ENCODE results near the gene GNPNAT1.
"Not testable (repeated sequence)": the region's sequence is repeated elsewhere in the genome, so short reads cannot be mapped to it uniquely, and the experiment has no call there.

GNPNAT1 gene

DNA sequence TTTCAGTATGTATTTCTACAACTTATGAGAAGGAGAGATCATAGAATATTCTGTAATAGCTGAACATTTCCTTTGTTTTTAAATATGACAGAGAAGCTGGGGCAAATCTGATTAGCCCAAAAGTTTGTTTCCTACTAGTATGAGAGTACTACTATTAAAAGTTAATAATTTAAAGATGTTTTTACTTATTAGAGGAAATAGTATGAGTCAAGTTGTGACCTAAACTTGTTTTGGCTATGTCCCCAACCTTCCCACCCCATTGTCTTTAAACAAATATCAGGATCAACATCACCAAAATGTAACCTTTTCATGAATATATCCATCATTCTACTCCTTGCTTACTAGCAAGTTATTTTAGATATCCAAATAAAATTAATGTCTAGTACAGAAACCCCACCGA is 10.5 kb downstream of the GNPNAT1 start:
- DNase-seq (ENCODE audit: low read depth in 1 of 2, low spot score in 1 of 2), result no peak
- in situ Hi-C loops (cut with HindIII; ENCODE audit: low pct_unique_long_range_greater_than_20kb, low sequenced_read_pairs), result no loop called here

GRCh38 chr14:52778702-52779101 is 12.7 kb downstream of the GNPNAT1 start:
- DNase-seq (ENCODE audit: low read depth in 1 of 2, low spot score in 1 of 2), result no peak
- no peak for TF ChIP-seq JUND (IDR thresholded peaks at IDR 0.05; ENCODE audit: low read depth)
- in situ Hi-C loops (cut with HindIII; ENCODE audit: low pct_unique_long_range_greater_than_20kb, low sequenced_read_pairs), result no loop called here

More for the DNA sequence above, 10.5 kb downstream of the GNPNAT1 start:
- TF ChIP-seq JUND (IDR thresholded peaks at IDR 0.05; ENCODE audit: low read depth), result no peak

GRCh38 chr14:52776816-52777215 is 14.6 kb downstream of the GNPNAT1 start:
- in situ Hi-C loops (cut with HindIII; ENCODE audit: low pct_unique_long_range_greater_than_20kb, low sequenced_read_pairs), result no loop called here
- DNase-seq (ENCODE audit: low read depth in 1 of 2, low spot score in 1 of 2), result no peak
- no peak for TF ChIP-seq JUND (IDR thresholded peaks at IDR 0.05; ENCODE audit: low read depth)

GRCh38 chr14:52769887-52770286 is 21.5 kb downstream of the GNPNAT1 start:
- in situ Hi-C loops (cut with HindIII; ENCODE audit: low pct_unique_long_range_greater_than_20kb, low sequenced_read_pairs), result no loop called here
- TF ChIP-seq JUND (IDR thresholded peaks at IDR 0.05; ENCODE audit: low read depth), result no peak
- DNase-seq (ENCODE audit: low read depth in 1 of 2, low spot score in 1 of 2), result no peak

GRCh38 chr14:52767058-52767833 is 24.2 kb downstream of the GNPNAT1 start:
- in situ Hi-C loops (cut with HindIII; ENCODE audit: low pct_unique_long_range_greater_than_20kb, low sequenced_read_pairs), result no loop called here
- no peak for TF ChIP-seq JUND (IDR thresholded peaks at IDR 0.05; ENCODE audit: low read depth)

DNA sequence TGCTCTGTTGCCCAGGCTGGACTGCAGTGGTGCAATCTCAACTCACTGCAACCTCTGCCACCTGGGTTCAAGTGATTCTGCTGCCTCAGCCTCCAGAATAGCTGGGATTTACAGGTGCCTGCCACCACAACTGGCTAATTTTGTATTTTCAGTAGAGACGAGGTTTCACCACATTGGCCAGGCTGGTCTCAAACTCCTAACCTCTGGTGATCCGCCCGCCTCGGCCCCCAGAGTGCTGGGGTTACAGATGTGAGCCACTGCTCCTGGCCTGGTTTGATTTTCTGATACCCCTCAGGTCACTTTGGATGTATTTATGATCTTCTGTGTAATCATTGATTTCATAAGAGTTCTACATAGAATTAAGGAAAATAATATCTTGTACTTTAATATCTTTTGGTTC is 28.5 kb downstream of the GNPNAT1 start:
- DNase-seq (ENCODE audit: low read depth in 1 of 2, low spot score in 1 of 2); in situ Hi-C loops (cut with HindIII; ENCODE audit: low pct_unique_long_range_greater_than_20kb, low sequenced_read_pairs): not testable (repeated sequence)

More at GRCh38 chr14:52767058-52767833, 24.2 kb downstream of the GNPNAT1 start:
- DNase-seq (ENCODE audit: low read depth in 1 of 2, low spot score in 1 of 2), result no peak

DNA sequence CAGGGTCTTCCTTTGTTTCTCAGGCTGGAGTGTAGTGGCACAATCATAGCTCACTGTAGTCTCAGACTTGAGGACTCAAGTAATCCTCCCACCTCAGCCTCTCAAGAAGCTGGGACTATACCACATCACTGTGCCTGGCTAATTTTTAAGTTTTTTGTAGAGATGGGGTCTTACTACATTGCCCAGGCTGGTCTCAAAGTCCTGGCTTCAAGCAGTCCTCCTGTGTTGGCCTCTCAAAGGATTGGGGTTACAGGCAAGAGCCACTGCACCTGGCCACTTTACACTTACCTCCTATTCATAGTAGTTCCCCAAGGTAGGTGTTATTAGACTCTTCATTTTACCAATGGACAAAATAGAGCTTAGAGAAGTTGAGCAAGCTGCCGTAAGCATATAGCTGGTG is 32.3 kb downstream of the GNPNAT1 start:
- in situ Hi-C loops (cut with HindIII; ENCODE audit: low pct_unique_long_range_greater_than_20kb, low sequenced_read_pairs), result no loop called here

DNA sequence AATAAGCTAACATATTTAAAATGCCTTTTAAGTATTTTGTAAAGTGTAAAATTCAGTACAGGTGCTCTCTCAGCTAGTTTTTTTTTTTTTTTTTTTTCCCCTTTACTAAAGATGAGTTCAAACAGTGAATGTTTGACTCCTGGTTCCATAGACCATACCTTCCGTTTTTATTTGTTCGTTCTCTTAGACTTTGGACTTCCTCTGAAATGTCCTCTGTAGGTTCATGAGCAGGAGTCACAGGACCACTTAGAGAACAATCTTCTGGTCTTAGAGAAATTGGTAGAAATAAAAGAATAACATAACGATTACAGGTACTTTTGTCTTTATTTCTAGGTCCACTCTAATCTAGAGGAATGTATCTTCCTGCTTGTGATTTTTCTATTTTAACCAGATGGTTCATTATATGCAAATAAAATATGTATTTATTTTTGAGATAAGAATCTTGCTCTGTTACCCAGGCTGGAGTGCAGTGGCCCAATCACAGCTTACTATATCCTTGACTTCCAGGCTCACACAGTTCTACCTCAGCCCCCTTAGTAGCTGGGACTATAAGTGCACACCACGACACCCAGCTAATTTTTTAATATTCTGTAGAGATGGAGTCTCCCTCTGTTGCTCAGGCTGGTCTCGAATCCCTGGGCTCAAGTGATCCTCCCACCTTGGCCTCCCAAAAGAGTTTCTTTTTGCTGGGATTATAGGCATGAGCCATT is 35.6 kb downstream of the GNPNAT1 start:
- DNase-seq (ENCODE audit: low read depth in 1 of 2, low spot score in 1 of 2), result no peak
- TF ChIP-seq JUND (IDR thresholded peaks at IDR 0.05; ENCODE audit: low read depth), result no peak
- in situ Hi-C loops (cut with HindIII; ENCODE audit: low pct_unique_long_range_greater_than_20kb, low sequenced_read_pairs), result no loop called here

More for the DNA sequence above, 32.3 kb downstream of the GNPNAT1 start:
- no peak for DNase-seq (ENCODE audit: low read depth in 1 of 2, low spot score in 1 of 2)
- TF ChIP-seq JUND (IDR thresholded peaks at IDR 0.05; ENCODE audit: low read depth), result no peak

DNA sequence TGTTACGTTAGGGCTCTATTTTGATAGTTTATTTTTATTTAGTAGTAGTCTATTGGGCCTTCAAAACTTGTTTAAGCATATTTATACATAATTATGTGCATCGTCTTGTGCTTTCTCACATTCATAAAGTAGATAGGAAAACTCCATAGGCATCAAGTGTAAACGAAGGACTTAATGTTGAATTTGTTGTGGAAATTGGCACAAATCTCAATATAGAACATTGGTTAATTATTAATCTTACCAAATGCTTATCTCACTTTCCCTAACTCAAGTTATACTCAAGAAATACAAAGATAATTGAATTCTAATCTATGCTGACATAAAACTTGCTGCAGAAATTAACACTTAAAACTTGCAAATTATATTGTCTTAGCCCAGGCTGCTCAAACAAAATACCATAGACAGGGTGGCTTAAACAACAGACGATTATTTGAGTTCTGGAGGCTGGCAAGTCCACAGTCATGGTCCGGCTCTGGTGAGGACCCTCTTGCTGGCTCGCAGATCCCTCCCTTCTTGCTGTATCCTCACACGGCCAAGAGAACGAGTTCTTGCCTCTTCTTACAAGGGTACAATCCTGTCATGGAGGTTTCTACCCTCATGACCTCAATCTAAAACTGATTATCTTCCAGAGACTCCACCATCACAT is 42.6 kb downstream of the GNPNAT1 start:
- in situ Hi-C loops (cut with HindIII; ENCODE audit: low pct_unique_long_range_greater_than_20kb, low sequenced_read_pairs), result no loop called here
- no peak for DNase-seq (ENCODE audit: low read depth in 1 of 2, low spot score in 1 of 2)
- TF ChIP-seq JUND (IDR thresholded peaks at IDR 0.05; ENCODE audit: low read depth), result no peak

- in situ Hi-C loops (cut with HindIII; ENCODE audit: low pct_unique_long_range_greater_than_20kb, low sequenced_read_pairs), result no loop called here
- DNase-seq (ENCODE audit: low read depth in 1 of 2, low spot score in 1 of 2), result no peak
These were observed 49.5 kb downstream of the GNPNAT1 start for GRCh38 chr14:52741865-52742264.

GRCh38 chr14:52740751-52741150 is 50.7 kb downstream of the GNPNAT1 start:
- TF ChIP-seq JUND (IDR thresholded peaks at IDR 0.05; ENCODE audit: low read depth), result no peak
- in situ Hi-C loops (cut with HindIII; ENCODE audit: low pct_unique_long_range_greater_than_20kb, low sequenced_read_pairs), result no loop called here
- no peak for DNase-seq (ENCODE audit: low read depth in 1 of 2, low spot score in 1 of 2)

More at GRCh38 chr14:52741865-52742264, 49.5 kb downstream of the GNPNAT1 start:
- TF ChIP-seq JUND (IDR thresholded peaks at IDR 0.05; ENCODE audit: low read depth), result no peak

GRCh38 chr14:52738409-52738808 is 53.0 kb downstream of the GNPNAT1 start:
- DNase-seq (ENCODE audit: low read depth in 1 of 2, low spot score in 1 of 2), result no peak
- in situ Hi-C loops (cut with HindIII; ENCODE audit: low pct_unique_long_range_greater_than_20kb, low sequenced_read_pairs), result no loop called here
- no peak for TF ChIP-seq JUND (IDR thresholded peaks at IDR 0.05; ENCODE audit: low read depth)

Data from T47D (cell line).